NCI-H2196 (cell line): Measurements from ENCODE around the gene ITPR1.

Source experiments
- DNase-seq: peaks from one replicate; lab custom pipeline; 2025; ENCODE audit not compliant: unreplicated experiment; lab: John Stamatoyannopoulos, UW

ITPR1 gene

DNA sequence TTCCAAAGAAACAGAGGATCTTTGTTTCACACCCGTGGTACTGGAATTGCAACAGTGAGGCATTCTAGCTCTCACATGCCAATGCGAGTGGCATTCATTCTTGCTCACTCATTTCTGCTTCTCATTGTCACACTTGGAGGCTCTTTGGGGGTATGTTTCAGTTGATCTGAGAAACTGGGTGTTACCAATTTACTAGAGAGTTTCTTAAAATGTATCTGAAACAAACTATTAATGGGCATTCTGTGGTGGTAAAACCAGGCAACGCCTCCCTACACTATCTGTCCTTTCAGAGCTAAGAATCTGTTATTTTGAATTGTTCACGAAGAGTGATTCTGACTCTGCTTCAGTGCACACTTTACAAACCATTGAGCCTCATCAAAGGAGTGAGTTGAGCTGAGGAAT lies 345.5 kb downstream of the ITPR1 start:
- DNase-seq, result no peak

DNA sequence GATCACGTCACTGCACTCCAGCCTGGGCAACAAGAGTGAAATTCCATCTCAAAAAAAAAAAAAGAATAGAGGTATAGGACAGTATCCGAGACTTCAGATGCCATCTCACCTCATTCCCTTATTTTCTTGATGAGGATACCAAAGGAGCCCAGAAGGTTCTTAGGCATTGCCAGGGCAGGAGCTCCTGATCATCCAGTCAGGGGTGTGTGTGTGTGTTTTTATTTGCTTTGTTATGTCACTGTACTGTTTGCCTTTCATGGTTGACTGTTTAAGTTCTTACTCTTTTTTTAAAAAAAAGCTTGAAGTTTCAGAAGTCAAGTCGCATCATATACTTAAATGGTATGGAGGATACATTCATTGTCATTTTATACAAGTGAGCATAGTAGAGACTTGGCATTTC lies 346.1 kb downstream of the ITPR1 start:
- DNase-seq, result no peak

- DNase-seq, result no peak
Observed at GRCh38 chr3:4841225-4841624, 348.1 kb downstream of the ITPR1 start.

- no peak for DNase-seq
Observed at GRCh38 chr3:4841776-4842440, 348.8 kb downstream of the ITPR1 start.

GRCh38 chr3:4843619-4844018 lies 350.5 kb downstream of the ITPR1 start:
- no peak for DNase-seq

DNA sequence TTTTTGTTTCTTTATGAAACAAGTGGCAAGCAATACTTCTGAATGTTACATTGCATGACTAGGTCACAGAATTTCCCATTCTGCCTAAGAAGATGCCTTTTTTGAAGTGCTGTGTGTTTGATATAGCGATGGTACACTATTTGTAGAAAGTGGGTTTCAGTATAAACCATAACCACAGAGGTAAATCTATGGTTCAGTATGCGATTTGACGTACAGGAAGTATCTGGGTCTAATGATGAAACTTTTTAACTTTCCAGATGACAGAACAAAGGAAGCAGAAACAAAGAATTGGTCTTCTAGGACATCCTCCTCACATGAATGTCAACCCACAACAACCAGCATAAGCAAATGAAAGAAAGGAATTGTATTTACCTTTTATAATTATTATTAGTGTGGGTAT lies 352.7 kb downstream of the ITPR1 start:
- DNase-seq, result no peak

- no peak for DNase-seq
Observed at GRCh38 chr3:4846543-4846942, 353.4 kb downstream of the ITPR1 start.

DNA sequence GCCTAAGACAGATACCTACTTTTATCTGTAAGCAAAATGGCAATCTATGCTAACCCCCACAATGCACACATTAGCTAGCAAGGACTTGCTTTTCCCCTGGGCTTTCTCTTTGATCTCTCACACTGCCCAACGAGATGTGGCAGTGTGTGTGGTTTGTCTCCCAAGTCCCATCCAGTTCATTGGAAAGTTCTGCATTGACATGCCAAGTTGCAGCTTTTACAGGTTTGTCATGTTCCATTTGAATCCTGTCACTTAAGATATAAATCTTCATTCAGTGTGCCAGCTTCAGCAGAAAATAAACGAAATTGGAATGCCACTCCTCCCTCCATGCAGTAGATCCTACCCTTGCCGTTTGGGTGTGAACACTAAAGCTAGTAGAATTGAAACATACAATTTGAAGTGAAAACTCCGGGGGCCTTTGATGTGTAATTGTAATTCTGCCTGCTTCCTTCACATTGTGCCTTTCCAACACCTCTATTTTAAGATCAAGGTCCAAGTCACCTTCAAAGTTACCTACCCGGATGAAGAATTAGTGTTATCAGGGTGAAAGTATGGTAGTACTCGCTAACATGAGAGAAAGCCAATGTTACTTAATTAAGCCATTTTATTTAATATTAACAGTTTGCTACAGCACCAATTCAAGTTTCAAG lies 355.2 kb downstream of the ITPR1 start:
- no peak for DNase-seq

DNA sequence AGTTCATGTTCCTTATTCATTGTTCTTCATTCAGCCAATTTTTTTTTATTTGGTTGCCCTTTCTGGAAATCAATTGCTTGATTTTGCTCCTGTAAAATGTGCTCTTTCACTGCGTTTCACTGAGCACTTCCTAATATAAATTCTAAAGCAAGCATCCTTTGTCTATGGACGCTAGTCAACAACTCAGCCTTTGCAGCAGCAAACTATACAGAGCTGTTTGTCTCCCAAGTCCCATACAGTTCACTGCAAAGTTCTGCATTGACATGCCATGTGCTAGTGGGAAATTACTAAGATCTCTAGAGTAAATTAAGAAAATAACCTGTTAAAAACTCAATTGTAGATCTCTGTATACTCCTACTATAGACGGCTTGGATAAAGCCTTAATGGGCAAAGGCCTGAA lies 356.0 kb downstream of the ITPR1 start:
- no peak for DNase-seq

DNA sequence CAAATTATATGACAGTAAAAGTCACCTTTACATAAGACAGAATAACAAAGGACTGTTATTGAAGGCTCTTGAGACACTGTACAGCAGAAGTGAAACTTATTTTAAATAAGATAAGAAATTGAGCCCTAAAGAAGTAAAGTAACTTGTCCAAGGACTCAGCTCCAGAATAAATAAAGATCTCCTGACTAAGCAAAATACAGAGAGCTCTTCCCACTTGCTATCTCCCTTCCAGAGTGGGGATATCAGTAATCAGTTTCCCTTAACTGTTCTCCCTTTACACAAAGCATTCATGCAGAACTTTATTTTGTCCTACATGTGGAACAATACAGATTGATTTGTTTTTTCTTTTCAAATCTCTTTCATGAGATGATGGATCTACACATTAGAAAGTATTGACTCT lies 356.6 kb downstream of the ITPR1 start:
- DNase-seq, result no peak

- DNase-seq, result no peak
Observed at GRCh38 chr3:4850211-4850927, 357.2 kb downstream of the ITPR1 start.

DNA sequence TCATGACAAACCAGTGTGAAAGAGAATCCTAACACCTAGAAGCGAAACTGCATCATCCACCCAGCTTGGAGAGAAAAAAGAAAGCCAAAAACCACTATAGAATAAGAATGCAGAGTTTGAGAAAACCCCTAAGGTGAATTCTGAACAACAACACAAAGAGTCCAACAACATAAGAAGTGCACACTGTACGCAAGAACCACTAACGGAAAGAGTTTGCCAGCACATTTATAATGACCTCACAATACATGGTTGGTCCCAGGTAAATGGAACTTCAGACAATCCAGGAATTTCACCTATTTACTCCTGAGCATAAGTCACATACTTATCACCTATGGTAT lies 357.7 kb downstream of the ITPR1 start:
- DNase-seq, result no peak

DNA sequence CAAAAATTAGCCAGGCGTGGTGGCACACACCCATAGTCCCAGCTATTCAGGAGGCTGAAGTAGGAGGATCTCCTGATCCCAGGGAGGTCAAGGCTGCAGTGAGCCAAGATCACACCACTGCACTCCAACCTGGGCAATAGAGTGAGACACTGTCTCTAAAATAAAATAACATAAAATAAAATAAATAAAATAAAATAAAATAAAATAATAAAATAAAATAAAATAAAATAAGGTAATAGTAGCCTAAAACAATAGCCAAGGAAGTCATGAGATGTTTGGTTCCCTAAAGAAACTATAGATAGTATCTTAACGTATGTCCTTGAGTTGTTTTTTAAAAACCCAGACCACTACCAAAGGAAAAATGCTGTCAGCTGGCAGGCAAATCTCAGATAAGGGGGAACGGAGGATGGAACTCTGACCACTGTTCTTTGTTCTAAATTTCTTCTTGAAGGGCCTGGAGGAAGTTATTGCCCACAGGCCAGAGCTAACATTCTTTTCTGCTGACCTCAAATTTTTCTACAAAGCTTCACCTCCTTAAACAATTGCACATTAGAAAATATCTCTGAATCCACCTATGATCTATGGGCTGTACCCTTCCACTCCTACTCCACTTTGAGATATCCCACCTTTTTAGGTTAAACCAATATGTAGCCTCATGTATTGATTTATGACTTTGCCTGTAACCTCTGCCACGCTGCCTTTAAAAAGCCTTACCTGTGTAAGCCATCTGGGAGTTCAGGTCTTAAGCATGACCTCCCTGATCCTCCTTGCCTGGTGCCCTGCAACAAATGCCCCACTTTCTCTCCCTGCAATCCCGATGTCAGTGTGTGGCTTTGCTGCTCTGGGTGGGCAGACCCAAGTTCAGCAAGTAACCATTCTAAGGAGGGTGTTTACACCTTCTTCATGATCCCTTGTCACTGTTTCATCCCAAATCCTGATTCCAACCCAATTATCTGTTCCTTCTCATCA lies 359.9 kb downstream of the ITPR1 start:
- DNase-seq, result no peak

DNA sequence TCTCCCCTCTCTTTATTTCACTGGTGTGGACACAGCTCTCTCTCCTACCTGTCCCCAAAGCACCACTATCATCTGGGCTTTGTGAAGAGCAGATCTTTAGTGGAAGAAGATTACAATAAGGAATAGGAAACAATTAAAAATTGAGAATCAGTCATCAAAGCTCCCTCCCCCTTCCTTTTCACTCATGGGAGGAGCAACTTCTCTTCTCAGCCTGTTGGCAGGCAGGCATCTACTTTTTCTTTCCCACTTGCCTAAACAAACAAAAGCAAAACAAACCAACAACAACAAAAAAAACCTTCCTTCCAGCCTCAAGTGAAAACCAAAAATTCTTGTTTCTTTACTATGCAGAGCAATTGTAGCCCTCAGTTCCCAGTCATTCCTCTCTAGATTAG lies 360.6 kb downstream of the ITPR1 start:
- no peak for DNase-seq

DNA sequence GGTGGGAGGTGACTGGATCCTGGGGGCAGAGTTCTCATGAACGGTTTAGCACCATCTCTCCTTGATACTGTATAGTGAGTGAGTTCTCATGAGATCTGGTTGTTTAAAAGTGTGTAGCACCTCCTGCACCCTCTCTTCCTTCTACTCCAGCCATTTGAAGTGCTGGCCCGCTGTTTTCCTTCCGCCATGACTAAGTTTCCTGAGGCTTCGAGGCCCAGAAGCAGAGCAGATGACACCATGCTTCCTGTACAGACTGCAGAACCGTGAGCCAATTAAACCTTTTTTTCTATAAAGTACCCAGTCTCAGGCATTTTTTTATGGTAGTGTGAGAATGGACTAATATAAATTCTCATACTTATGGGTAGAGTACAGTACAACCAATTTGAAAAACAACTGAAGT lies 362.5 kb downstream of the ITPR1 start:
- DNase-seq, result no peak

GRCh38 chr3:4856136-4856535 lies 363.0 kb downstream of the ITPR1 start:
- no peak for DNase-seq

DNA sequence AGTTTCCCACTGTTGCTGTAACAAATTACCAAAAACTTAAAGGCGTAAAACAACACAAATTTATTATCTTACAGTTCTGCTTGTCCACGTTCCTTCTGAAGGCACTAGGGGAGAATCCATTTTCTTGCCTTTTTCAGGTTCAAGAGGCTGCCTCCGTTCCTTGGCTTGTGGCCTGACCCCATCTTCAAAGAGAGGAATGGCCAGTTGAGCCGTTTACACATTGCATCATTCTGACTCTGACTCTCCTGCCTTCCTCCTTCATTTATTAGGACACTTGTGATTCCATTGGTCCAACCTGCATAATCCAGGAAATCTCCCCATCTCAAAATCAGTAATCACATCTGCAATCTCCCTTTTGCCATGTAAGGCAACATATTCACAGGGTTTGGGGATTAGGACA lies 363.4 kb downstream of the ITPR1 start:
- DNase-seq, result no peak

GRCh38 chr3:4856986-4857385 lies 363.8 kb downstream of the ITPR1 start:
- no peak for DNase-seq

DNA sequence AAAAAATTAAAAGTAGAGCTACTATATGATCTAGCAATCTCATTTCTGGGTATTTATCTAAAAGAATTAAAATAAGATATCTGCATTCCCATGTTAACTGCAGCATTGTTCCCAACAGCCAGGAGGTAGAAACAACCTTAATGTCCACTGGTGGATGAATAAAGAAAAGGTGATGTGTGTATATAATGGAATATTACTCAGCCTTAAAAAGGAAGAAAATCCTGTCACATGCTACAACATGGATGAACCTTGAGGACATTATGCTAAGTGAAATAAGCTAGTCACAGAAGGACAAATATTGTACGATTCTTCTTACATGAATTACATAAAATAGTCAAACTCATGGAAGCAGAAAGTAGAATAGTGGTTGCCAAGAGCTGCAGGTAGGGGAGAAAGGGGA lies 366.6 kb downstream of the ITPR1 start:
- DNase-seq, result no peak

GRCh38 chr3:4862973-4863372 lies 369.8 kb downstream of the ITPR1 start:
- DNase-seq, result no peak

GRCh38 chr3:4864503-4864902 lies 371.4 kb downstream of the ITPR1 start:
- no peak for DNase-seq
